Measurements from ENCODE around the gene SLC2A5. TPM values are rescaled to one million over a fixed set of nuclear protein-coding genes. Genes with fewer than 3 reads are reported as not detected.

Gene SLC2A5
- polyA plus RNA-seq, 3 donors: 2.2 to 13.1 (median 4.0) TPM

DNA sequence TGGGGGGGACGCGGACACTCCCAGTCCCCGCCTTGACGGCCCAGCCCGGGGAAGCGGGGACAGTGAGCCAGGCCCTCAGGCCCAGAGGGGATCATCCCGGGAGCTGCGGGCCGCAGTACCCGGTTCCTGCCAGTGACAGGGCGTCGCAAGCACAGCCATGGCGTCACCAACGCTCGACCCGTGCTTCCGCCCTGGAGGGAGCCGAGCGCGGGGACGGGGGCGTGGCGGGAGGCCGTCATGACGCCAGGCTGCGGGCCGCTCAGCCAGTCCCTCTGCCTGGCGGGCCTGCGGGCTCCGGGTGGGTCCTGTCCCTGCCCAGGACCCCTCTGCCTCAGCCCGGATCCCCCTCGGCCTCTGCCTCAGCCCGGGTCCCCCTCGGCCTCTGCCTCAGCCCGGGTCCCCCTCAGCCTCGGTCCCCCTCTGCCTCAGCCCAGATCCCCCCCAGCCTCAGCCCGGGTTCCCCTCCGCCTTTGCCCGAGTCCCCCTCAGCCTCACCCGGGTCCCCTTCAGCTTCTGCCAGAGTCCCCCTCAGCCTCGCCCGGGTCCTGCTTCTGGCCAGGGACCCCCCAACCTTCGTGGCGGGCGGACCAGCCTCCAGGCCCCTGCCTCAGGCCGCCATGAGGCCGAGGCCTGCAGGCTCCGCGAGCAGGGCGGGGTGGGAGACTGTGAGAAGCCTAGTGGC lies 2.3 kb upstream of the SLC2A5 start:
- H3K27ac ChIP-seq (ENCODE audit: low read depth, low read length): no peak overlapping the region

GRCh38 chr1:9070486-9070885 lies 1.1 kb upstream of the SLC2A5 start:
- WGBS, 3 donors: 34 to 84% (median 81%) methylated on average over 7 of the region's 7 CpGs
- H3K27ac ChIP-seq (ENCODE audit: low read depth, low read length): no peak overlapping the region

More for the DNA sequence above, 2.3 kb upstream of the SLC2A5 start:
- 89 to 91% (median 90%) methylated on average over 40 to 50 of the region's 50 CpGs for WGBS, 3 donors

- H3K27ac ChIP-seq (ENCODE audit: low read depth, low read length): no peak overlapping the region
- 20 to 69% (median 24%) methylated on average over 4 of the region's 4 CpGs for WGBS, 3 donors
Observed at GRCh38 chr1:9068981-9069325, 482 bp downstream of the SLC2A5 start.

- H3K27ac ChIP-seq (ENCODE audit: low read depth, low read length): no peak overlapping the region
- WGBS, 3 donors: 48 to 79% (median 49%) methylated on average over 24 of the region's 24 CpGs
Observed at GRCh38 chr1:9066945-9067807, 2.3 kb downstream of the SLC2A5 start.

- WGBS, 3 donors: 49 to 53% (median 53%) methylated on average over 7 of the region's 7 CpGs
- H3K27ac ChIP-seq (ENCODE audit: low read depth, low read length): no peak overlapping the region
Observed at GRCh38 chr1:9065213-9065751, 4.2 kb downstream of the SLC2A5 start.

GRCh38 chr1:9062846-9063245 lies 6.6 kb downstream of the SLC2A5 start:
- H3K27ac ChIP-seq (ENCODE audit: low read depth, low read length): no peak overlapping the region
- WGBS, 3 donors: 70 to 74% (median 73%) methylated on average over 5 of the region's 5 CpGs

- 57 to 86% (median 72%) methylated on average over 7 of the region's 7 CpGs for WGBS, 3 donors
- no peak overlapping the region for H3K27ac ChIP-seq (ENCODE audit: low read depth, low read length)
Observed at GRCh38 chr1:9062021-9062471, 7.4 kb downstream of the SLC2A5 start.

DNA sequence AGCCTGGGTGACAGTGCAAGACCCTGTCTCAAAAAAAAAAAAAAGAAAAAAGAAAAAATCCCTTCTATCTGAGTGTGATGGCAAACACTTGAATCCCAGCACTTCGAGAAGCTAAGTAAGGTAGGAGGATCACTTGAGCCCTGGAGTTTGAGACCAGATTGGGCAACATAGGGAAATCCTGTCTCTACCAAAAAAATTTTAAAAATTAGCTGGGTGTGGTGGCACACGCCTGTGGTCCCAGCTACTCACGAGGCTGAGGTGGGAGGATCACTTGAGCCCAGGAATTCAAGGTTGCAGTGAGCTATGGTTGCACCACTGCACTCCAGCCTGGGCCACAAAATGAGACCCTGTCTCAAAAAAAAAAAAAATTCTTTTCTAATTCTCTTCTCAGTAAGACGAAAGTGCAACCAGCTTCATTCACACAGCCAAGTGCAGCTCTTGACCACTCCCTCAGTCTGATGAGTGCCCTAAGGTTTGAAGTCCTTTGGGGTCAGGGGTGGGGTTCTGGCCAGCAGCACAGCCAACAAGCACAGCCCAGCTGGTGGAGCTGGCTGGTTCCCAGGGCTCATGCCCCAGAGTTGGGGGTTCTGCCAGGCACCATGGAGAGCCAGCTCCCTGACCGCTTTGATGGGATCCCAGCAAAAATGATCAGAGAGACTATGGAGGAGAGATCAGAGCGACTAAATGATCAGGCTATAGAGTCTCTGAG lies 8.0 kb downstream of the SLC2A5 start:
- WGBS, 3 donors: 54 to 75% (median 65%) methylated on average over 6 of the region's 6 CpGs
- H3K27ac ChIP-seq (ENCODE audit: low read depth, low read length): no peak overlapping the region

GRCh38 chr1:9059891-9060744 lies 9.3 kb downstream of the SLC2A5 start:
- WGBS, 3 donors: 75 to 92% (median 90%) methylated on average over 4 of the region's 4 CpGs
- H3K27ac ChIP-seq (ENCODE audit: low read depth, low read length): no peak overlapping the region

DNA sequence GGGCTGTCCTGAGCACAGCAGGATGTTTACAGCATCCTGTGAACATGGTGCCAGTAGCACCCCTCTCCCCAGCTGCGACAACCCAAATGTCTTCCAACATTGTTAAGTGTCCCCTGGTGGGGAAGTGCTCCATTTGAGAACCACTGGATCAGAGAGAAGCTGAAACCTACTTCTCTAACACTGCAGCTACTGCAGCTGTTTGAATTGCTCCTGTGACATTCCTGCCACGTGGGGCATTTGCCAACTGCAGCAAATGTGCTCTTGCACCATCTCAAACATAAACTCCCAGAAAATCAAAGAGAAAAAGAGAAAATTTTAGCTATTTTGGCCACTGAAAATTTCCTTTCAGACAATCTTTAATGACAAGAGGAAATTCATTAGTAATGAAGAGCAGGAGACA lies 11.0 kb downstream of the SLC2A5 start:
- no peak overlapping the region for H3K27ac ChIP-seq (ENCODE audit: low read depth, low read length)
- 42 to 57% (median 57%) methylated on average over 2 of the region's 2 CpGs for WGBS, 3 donors

DNA sequence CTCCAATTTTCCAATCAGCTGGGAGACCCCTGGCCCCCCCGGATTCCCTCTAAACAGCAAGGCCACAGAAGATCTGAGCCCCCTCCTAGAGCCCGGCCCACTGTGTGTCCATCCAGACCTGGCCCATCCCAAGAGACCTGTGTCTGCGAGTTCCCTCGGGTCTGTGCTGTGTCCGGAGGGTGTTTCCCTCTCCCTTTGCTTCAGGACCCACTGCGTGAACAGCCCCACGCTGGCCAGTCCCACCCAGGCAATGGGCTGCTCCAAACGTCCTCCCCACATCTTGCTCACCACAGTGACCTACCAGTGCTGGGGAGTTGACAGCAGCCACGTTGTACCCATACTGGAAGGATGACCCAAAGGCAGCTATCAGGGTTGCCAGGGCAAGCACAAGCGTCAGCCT lies 11.6 kb downstream of the SLC2A5 start:
- WGBS, 3 donors: 81 to 88% (median 87%) methylated on average over 10 of the region's 10 CpGs
- no peak overlapping the region for H3K27ac ChIP-seq (ENCODE audit: low read depth, low read length)

- WGBS, 3 donors: 94 to 95% (median 94%) methylated on average over 6 of the region's 6 CpGs
Observed at GRCh38 chr1:9052272-9053049, 17.0 kb downstream of the SLC2A5 start.

GRCh38 chr1:9051379-9051778 lies 18.1 kb downstream of the SLC2A5 start:
- WGBS, 3 donors: 63 to 74% (median 73%) methylated on average over 1 of the region's 1 CpG
- no peak overlapping the region for H3K27ac ChIP-seq (ENCODE audit: low read depth, low read length)

More at GRCh38 chr1:9052272-9053049, 17.0 kb downstream of the SLC2A5 start:
- no peak overlapping the region for H3K27ac ChIP-seq (ENCODE audit: low read depth, low read length)

DNA sequence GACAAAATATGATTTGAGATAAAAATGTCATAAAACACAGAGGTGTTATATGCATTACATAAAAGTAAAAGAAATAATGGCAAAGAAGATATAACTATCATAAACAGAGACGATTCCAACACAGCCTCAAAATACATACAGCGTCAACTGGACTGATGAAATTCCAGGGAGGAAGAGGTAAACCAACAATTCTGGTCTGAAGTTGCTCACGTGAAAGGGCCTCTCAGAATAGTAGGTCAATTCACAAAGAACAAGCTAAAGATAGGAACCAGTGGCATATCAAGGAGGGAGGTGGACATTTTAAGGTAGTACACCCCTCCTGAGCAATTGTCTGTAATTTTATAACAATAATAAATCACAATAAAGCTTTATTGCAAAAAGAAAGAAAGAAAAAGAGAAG lies 18.6 kb downstream of the SLC2A5 start:
- H3K27ac ChIP-seq (ENCODE audit: low read depth, low read length): no peak overlapping the region
- 49 to 67% (median 54%) methylated on average over 3 of the region's 3 CpGs for WGBS, 3 donors

DNA sequence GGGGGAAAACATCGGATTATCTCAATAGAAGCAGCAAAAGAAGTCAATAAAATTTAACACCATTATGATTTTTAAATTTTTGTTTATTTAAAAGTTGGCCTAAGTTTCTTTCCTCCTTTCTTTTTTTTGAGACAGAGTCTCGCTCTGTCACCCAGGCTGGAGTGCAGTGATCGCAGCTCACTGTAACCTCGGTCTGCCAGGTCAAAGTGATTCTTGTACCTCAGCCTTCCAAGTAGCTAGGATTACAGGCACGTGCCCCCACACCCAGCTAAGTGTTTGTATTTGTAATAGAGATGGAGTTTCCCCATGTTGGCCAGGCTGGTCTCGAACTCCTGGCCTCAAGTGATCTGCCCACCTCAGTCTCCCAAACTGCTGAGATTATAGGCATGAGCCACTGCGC lies 20.9 kb downstream of the SLC2A5 start:
- H3K27ac ChIP-seq (ENCODE audit: low read depth, low read length): no peak overlapping the region
- WGBS, 3 donors: 85 to 88% (median 85%) methylated on average over 7 of the region's 7 CpGs

DNA sequence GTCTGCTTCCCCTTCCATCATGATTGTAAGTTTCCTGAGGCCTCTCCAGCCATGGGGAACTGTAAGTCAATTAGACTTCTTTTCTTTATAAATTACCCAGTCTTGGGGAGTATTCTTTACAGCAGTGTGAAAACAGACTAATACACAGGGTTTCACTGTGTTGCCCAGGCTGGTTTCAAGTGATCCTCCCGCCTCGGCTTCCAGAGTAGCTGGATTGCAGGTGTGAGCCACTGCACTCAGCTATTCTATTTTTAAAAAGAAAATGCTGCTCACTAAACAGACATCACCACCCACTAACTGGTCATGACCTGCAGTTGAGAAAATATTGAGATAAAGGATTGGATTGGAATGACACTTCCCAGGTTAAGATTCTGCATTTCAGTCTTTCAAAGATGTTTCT lies 22.4 kb downstream of the SLC2A5 start:
- no peak overlapping the region for H3K27ac ChIP-seq (ENCODE audit: low read depth, low read length)
- 86 to 94% (median 93%) methylated on average over 2 of the region's 2 CpGs for WGBS, 3 donors

- WGBS, 3 donors: 86 to 91% (median 90%) methylated on average over 7 of the region's 7 CpGs
- H3K27ac ChIP-seq (ENCODE audit: low read depth, low read length): no peak overlapping the region
Observed at GRCh38 chr1:9045861-9046510, 23.4 kb downstream of the SLC2A5 start.
